Measurements from ENCODE around the gene LOXL3.

GRCh38 chr2:74505448-74506246 lies 48.1 kb downstream of the LOXL3 start:
- TF ChIP-seq EZH2 (IDR thresholded peaks at IDR 0.05; ENCODE audit: borderline replicate concordance, insufficient read depth, low read depth, low read length, poor library complexity, severe bottlenecking) (no peak), CTCF (IDR thresholded peaks at IDR 0.05) (no peak)
